IMR-90 (cell line): ENCODE measurements around the gene TRAF6. TPM values are rescaled to one million over a fixed set of nuclear protein-coding genes. Genes with fewer than 3 reads are reported as not detected.

Experiments used
- ATAC-seq: fragments of 200-7000 bp; cut with Tn5 transposase; 2 replicates; pipeline ENCODE4 v1.9.1; 2020; ENCODE audit warnings: low read depth, mild to moderate bottlenecking, moderate library complexity
- BruUV-seq: library from RNA; stranded (reverse); fragments of 400-500 nt; replicated peaks from 2 replicates; lab custom pipeline; 2021; lab: Mats Ljungman, UMichigan
- CTCF ChIA-PET: fragments of 300-600 bp; formaldehyde crosslinking; extraction: SDS; loops from one replicate; lab custom pipeline; 2021; ENCODE audit warnings: antibody characterized with exemption; lab: Yijun Ruan, JAX
- POLR2A ChIA-PET: fragments of 300-600 bp; sonication (Branson Sonifier 250); formaldehyde crosslinking; loops from one replicate; lab custom pipeline; 2022; ENCODE audit warnings: antibody characterized with exemption; ENCODE audit not compliant: unreplicated experiment; lab: Charles Lee
- DNase-seq: peaks from one replicate; pipeline ENCODE4 v3.0.0; 2013
- H2AFZ ChIP-seq: replicated peaks from 2 replicates; pipeline ENCODE3; 2013; ENCODE audit warnings: low read length, mild to moderate bottlenecking; ENCODE audit not compliant: poor library complexity
- H2AK5ac ChIP-seq: 2 replicates; pipeline ENCODE4 v1.6.1; 2013; ENCODE audit warnings: low read depth, low read length, inconsistent platforms
- H2AK9ac ChIP-seq: replicated peaks from 2 replicates; pipeline ENCODE3; 2013; ENCODE audit warnings: mild to moderate bottlenecking, low read depth, low read length, moderate library complexity; ENCODE audit not compliant: poor library complexity
- H2BK120ac ChIP-seq: 2 replicates; pipeline ENCODE4 v1.6.1; 2013; ENCODE audit warnings: low read depth, low read length, inconsistent platforms
- H2BK15ac ChIP-seq: 3 replicates; pipeline ENCODE4 v1.6.1; 2013; ENCODE audit warnings: low read depth, low read length, inconsistent platforms
- H2BK20ac ChIP-seq: 2 replicates; pipeline ENCODE4 v1.6.1; 2013; ENCODE audit warnings: low read depth, mild to moderate bottlenecking, inconsistent platforms, low read length, moderate library complexity
- H2BK5ac ChIP-seq: 2 replicates; pipeline ENCODE4 v1.6.1; 2013; ENCODE audit warnings: mild to moderate bottlenecking, low read depth, low read length, inconsistent platforms; ENCODE audit not compliant: poor library complexity, severe bottlenecking
- H3K14ac ChIP-seq: replicated peaks from 2 replicates; pipeline ENCODE4 v1.6.1; 2013; ENCODE audit warnings: low read depth, low read length, inconsistent platforms
- H3K18ac ChIP-seq: 2 replicates; pipeline ENCODE4 v1.6.1; 2013; ENCODE audit warnings: low read depth, low read length, control low read depth
- H3K23ac ChIP-seq: 2 replicates; pipeline ENCODE4 v1.6.1; 2013; ENCODE audit warnings: low read depth, low read length, inconsistent platforms
- H3K27ac ChIP-seq: 2 replicates; pipeline ENCODE4 v1.5.1; 2013; ENCODE audit warnings: mild to moderate bottlenecking, control low read depth, low read length; ENCODE audit not compliant: insufficient read depth
- H3K27me3 ChIP-seq: 2 replicates; pipeline ENCODE4 v1.6.1; 2013; ENCODE audit warnings: low read length; ENCODE audit not compliant: control insufficient read depth, insufficient read depth
- H3K36me3 ChIP-seq: 2 replicates; pipeline ENCODE4 v1.6.1; 2013; ENCODE audit warnings: low read length, mixed read lengths; ENCODE audit not compliant: control insufficient read depth, insufficient read depth
- H3K4ac ChIP-seq: 2 replicates; pipeline ENCODE4 v1.6.1; 2013; ENCODE audit warnings: low read depth, low read length, inconsistent platforms
- H3K4me1 ChIP-seq: 2 replicates; pipeline ENCODE4 v1.6.1; 2013; ENCODE audit warnings: low read length, mixed read lengths; ENCODE audit not compliant: control insufficient read depth, insufficient read depth
- H3K4me2 ChIP-seq: 2 replicates; pipeline ENCODE4 v1.6.1; 2013; ENCODE audit warnings: low read depth, mild to moderate bottlenecking, control low read depth, low read length, moderate library complexity
- H3K4me3 ChIP-seq: 2 replicates; pipeline ENCODE4 v1.5.1; 2013; ENCODE audit warnings: low read depth, mild to moderate bottlenecking, control low read depth, low read length, moderate library complexity; ENCODE audit not compliant: insufficient read depth
- H3K56ac ChIP-seq: 2 replicates; pipeline ENCODE4 v1.6.1; 2013; ENCODE audit warnings: low read length, inconsistent platforms; ENCODE audit not compliant: insufficient read depth; ENCODE audit errors: extremely low read depth
- H3K79me1 ChIP-seq, 2 experiments: 2 replicates each; pipeline ENCODE4 v1.6.1; 2013; ENCODE audit warnings: low read length in 2 of 2, inconsistent platforms in 1 of 2, low read depth in 1 of 2
- H3K9ac ChIP-seq: 2 replicates; pipeline ENCODE4 v1.6.1; 2013; ENCODE audit warnings: low read depth, low read length, control low read depth
- H3K9me1 ChIP-seq: 2 replicates; pipeline ENCODE4 v1.6.1; 2013; ENCODE audit warnings: low read length, inconsistent platforms; ENCODE audit not compliant: insufficient read depth
- H3K9me3 ChIP-seq: 2 replicates; pipeline ENCODE4 v1.6.1; 2013; ENCODE audit warnings: low read length; ENCODE audit not compliant: control insufficient read depth, insufficient read depth
- H4K20me1 ChIP-seq: 2 replicates; pipeline ENCODE4 v1.6.1; 2013; ENCODE audit warnings: low read length, inconsistent platforms; ENCODE audit not compliant: insufficient read depth
- H4K5ac ChIP-seq: 2 replicates; pipeline ENCODE4 v1.6.1; 2013; ENCODE audit warnings: mild to moderate bottlenecking, low read depth, low read length, control low read depth
- H4K8ac ChIP-seq, 2 experiments: 2 replicates each; pipeline ENCODE4 v1.6.1; 2013; ENCODE audit warnings: low read depth in 2 of 2, low read length in 2 of 2, control low read depth in 1 of 2, inconsistent platforms in 1 of 2
- H4K91ac ChIP-seq: 2 replicates; pipeline ENCODE4 v1.6.1; 2013; ENCODE audit warnings: low read depth, low read length, inconsistent platforms; ENCODE audit not compliant: insufficient read depth
- BHLHE40 ChIP-seq: fragments of 150-350 bp; IDR thresholded peaks from 2 replicates; pipeline ENCODE4 v1.6.1; 2016; ENCODE audit warnings: mild to moderate bottlenecking, low read depth, low read length
- CEBPB ChIP-seq: IDR thresholded peaks from 2 replicates; pipeline ENCODE4 v1.6.1; 2012; ENCODE audit warnings: low read depth, low read length, improper control_type of control experiment
- FOS ChIP-seq: fragments of 150-350 bp; IDR thresholded peaks from 2 replicates; pipeline ENCODE4 v1.6.1; 2016; ENCODE audit warnings: low read depth, low read length
- NFE2L2 ChIP-seq: fragments of 150-350 bp; IDR thresholded peaks from 2 replicates; pipeline ENCODE4 v1.6.1; 2016; ENCODE audit warnings: low read depth, mild to moderate bottlenecking, low read length
- RAD21 ChIP-seq: IDR thresholded peaks from 2 replicates; pipeline ENCODE4 v1.6.1; 2012; ENCODE audit warnings: low read length, improper control_type of control experiment
- WGBS, 2 experiments: methylation state at CpG; one replicate each; pipeline versions ENCODE4 v1.1.5 to v1.1.7; 2013; ENCODE audit warnings: missing lambda C conversion rate in 2 of 2; ENCODE audit not compliant: insufficient read length in 1 of 2; ENCODE audit errors: extremely low coverage in 2 of 2; 5-methylcytosine and 5-hydroxymethylcytosine counted together
- dilution Hi-C: fragments of 300-500 bp; cut with HindIII; formaldehyde crosslinking; loops from one replicate; pipeline ENCODE4 v1.14.3; 2018; ENCODE audit warnings: low sequenced_read_pairs; ENCODE audit not compliant: unreplicated experiment
- in situ Hi-C: fragments of 300-500 bp; cut with MboI; formaldehyde crosslinking; loops from 3 replicates; pipeline ENCODE4 v1.14.3; 2019; ENCODE audit warnings: low sequenced_read_pairs, inconsistent platforms, mixed read lengths
- intact Hi-C: fragments of 100-400 bp; cut with micrococcal nuclease; formaldehyde crosslinking; loops from 2 replicates; pipeline ENCODE4 v1.10.0; 2022
- polyA plus RNA-seq, 3 experiments: library from polyadenylated mRNA; depleted of rRNA; stranded (reverse); fragments of >200 nt; gene quantifications; 2 replicates each; pipeline ENCODE4 v1.2.3, GENCODE V29; 2012; ENCODE audit warnings: low replicate concordance in 1 of 3
- total RNA-seq: library from RNA; depleted of rRNA; stranded (reverse); fragments of >200 nt; gene quantifications from 2 replicates; pipeline ENCODE4 v1.2.3, GENCODE V29; 2012

TRAF6 gene
- total and polyA plus RNA-seq, 2 of the 4 experiments (the other 2 are of a cell fraction) = 6.0 to 17.6 TPM

GRCh38 chr11:36507824-36508489 lies 2.1 kb downstream of the TRAF6 start:
- peak overlapping the region; percentile 74; the same call in 1 of the 2 replicates for H3K4me2 ChIP-seq
- in situ Hi-C loops = no loop called here
- H3K36me3 ChIP-seq = no peaks in the 10 kb centered on the region; the same call in 1 of the 2 replicates
- no CpG with 5 or more reads among the region's 7 CpGs for WGBS, 2 experiments
- no peak overlapping the region for H2BK15ac ChIP-seq
- H3K23ac ChIP-seq = peak overlapping the region; percentile 59; the same call in 1 of the 2 replicates
- ATAC-seq (no peak), DNase-seq (no peak)
- dilution Hi-C loops = no loop called here
- H3K79me1 ChIP-seq = peaks cover 0 to 44% of the 10 kb centered on the region in 2 experiments; a peak in 2 of 4 replicates
- H2AK9ac ChIP-seq = no peak overlapping the region
- no peak overlapping the region for H2BK5ac ChIP-seq
- no peaks in the 10 kb centered on the region for H3K9me3 ChIP-seq
- H3K9ac ChIP-seq = no peak overlapping the region
- H2BK20ac ChIP-seq = no peak overlapping the region
- H4K91ac ChIP-seq = no peak overlapping the region
- peaks cover 15% of the 10 kb centered on the region for H4K20me1 ChIP-seq
- H3K14ac ChIP-seq = no peak overlapping the region
- no peak overlapping the region for H2AK5ac ChIP-seq
- H3K9me1 ChIP-seq = no peaks in the 10 kb centered on the region
- no peaks in the 10 kb centered on the region for H3K4me1 ChIP-seq
- H4K5ac ChIP-seq = no peak overlapping the region
- H3K4me3 ChIP-seq = no peak overlapping the region
- H2BK120ac ChIP-seq = no peak overlapping the region
- H3K56ac ChIP-seq = no peak overlapping the region
- BruUV-seq = no TSS peak
- POLR2A ChIA-PET = no interaction called here
- no peak overlapping the region for H2AFZ ChIP-seq
- no peak overlapping the region for H4K8ac ChIP-seq
- CTCF ChIA-PET = interaction anchor here (1.1 to 1.2 kb wide), 2 partner anchors 15 to 1084 kb away, joined by 4 read pairs; no protein-coding TSS in a partner anchor
- no peaks in the 10 kb centered on the region for H3K27me3 ChIP-seq
- H3K18ac ChIP-seq = no peak overlapping the region
- no peak overlapping the region for H3K27ac ChIP-seq
- TF ChIP-seq BHLHE40 = no peak
- no peak for TF ChIP-seq RAD21
- TF ChIP-seq NFE2L2 = no peak
- TF ChIP-seq CEBPB = peak; percentile 85
- no peak for TF ChIP-seq FOS
- intact Hi-C loops = no loop called here
- no peak overlapping the region for H3K4ac ChIP-seq
